Naive thymus-derived CD8-positive, alpha-beta T cell (primary cell): ENCODE results near the gene NEK4. TPM values are rescaled to one million over a fixed set of nuclear protein-coding genes. Genes with fewer than 3 reads are reported as not detected.
"Not testable (repeated sequence)": the region's sequence is repeated elsewhere in the genome, so short reads cannot be mapped to it uniquely, and the experiment has no call there.

ENCODE experiments used
- ATAC-seq, 2 donors: fragments of 150-1000 bp; cut with Tn5 transposase in 1 of 2; sonication (Bioruptor Pico), chemical (Tn5 transposase) in 1 of 2; 1 replicate in 1 of 2; 2 replicates in 1 of 2; pipeline ENCODE4 v1.10.0; 2021; ENCODE audit warnings: mild to moderate bottlenecking in 2 of 2, moderate library complexity in 2 of 2
- POLR2A ChIA-PET: fragments of 350-600 bp; sonication (Branson Sonifier 250); formaldehyde crosslinking; loops from one replicate; lab custom pipeline; 2021; ENCODE audit warnings: antibody characterized with exemption; lab: Charles Lee
- DNase-seq, 10 donors: peaks; one replicate each; pipeline versions ENCODE4 v3.0.0 to v3.0.0-alpha.2; 2020 to 2022
- H3K27ac Mint-ChIP-seq, 10 donors: one replicate each; pipeline ENCODE4 v1.8.0; 2020 to 2022; ENCODE audit warnings: mild to moderate bottlenecking in 10 of 10, mixed read lengths in 10 of 10, moderate library complexity in 4 of 10, inconsistent platforms in 1 of 10
- H3K27me3 Mint-ChIP-seq, 5 donors: one replicate each; pipeline ENCODE4 v1.8.0; 2021 to 2022; ENCODE audit warnings: mixed read lengths in 5 of 5
- H3K36me3 Mint-ChIP-seq, 3 donors: one replicate each; pipeline ENCODE4 v1.8.0; 2020 to 2022; ENCODE audit warnings: mixed read lengths in 3 of 3, mild to moderate bottlenecking in 2 of 3, inconsistent platforms in 1 of 3
- H3K4me1 Mint-ChIP-seq, 4 donors: one replicate each; pipeline ENCODE4 v1.8.0; 2021 to 2022; ENCODE audit warnings: mixed read lengths in 4 of 4
- H3K4me3 Mint-ChIP-seq, 10 donors: one replicate each; pipeline ENCODE4 v1.8.0; 2020 to 2022; ENCODE audit warnings: mild to moderate bottlenecking in 10 of 10, mixed read lengths in 10 of 10, moderate library complexity in 6 of 10, inconsistent platforms in 1 of 10
- H3K9me3 Mint-ChIP-seq, 9 donors: one replicate each; pipeline ENCODE4 v1.8.0; 2020 to 2022; ENCODE audit warnings: mixed read lengths in 9 of 9, mild to moderate bottlenecking in 3 of 9, inconsistent platforms in 1 of 9, moderate library complexity in 1 of 9
- polyA plus RNA-seq, 3 donors: library from polyadenylated mRNA; unstranded; fragments of 300-500 nt; fragmentation: Illumina TruSeq; gene quantifications; one replicate each; pipeline ENCODE4 v1.2.3, GENCODE V29; 2021
- total RNA-seq, 8 experiments: library from RNA in 2 of 8; stranded (reverse) in 2 of 8; gene quantifications; one replicate each; pipeline ENCODE4 v1.2.3 and lab custom pipeline; 2021 to 2026

NEK4 gene
- total and polyA plus RNA-seq, 5 experiments from 2014 or later: 6.2 to 25.3 (median 12.4) TPM

DNA sequence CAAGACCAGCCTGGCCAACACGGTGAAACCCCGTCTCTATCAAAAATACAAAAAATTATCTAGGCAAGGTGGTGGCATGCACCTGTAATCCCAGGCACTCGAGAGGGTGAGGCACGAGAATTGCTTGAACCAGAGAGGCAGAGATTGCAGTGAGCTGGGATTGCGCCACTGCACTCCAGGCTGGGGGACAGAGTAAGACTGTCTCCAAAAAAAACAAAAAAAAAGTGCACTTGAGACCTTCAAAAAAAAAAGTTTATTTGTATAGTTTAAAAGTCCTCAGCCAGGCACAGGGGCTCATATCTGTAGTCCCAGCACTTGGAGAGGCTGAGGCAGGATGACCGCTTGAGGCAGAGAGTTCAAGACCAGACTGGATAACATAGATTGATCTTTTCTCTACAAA, 87.1 kb downstream of the NEK4 start:
- peak overlapping the region in 3 of 10 donors; percentile 13 to 58 (median 38) for H3K4me3 Mint-ChIP-seq
- no peaks in the 10 kb centered on the region for H3K27me3 Mint-ChIP-seq
- peaks cover 5 to 56% (median 12%) of the 10 kb centered on the region in 3 donors for H3K36me3 Mint-ChIP-seq
- H3K9me3 Mint-ChIP-seq: no peaks in the 10 kb centered on the region
- no peak for ATAC-seq
- no peak for DNase-seq
- peak overlapping the region in 6 of 10 donors; percentile 28 to 97 (median 60) for H3K27ac Mint-ChIP-seq
- POLR2A ChIA-PET: interaction anchor here (0.6 kb wide), 1 partner anchor 271 kb away, joined by 4 read pairs; no protein-coding TSS in a partner anchor
- peaks cover 27 to 79% (median 61%) of the 10 kb centered on the region in 4 donors for H3K4me1 Mint-ChIP-seq

DNA sequence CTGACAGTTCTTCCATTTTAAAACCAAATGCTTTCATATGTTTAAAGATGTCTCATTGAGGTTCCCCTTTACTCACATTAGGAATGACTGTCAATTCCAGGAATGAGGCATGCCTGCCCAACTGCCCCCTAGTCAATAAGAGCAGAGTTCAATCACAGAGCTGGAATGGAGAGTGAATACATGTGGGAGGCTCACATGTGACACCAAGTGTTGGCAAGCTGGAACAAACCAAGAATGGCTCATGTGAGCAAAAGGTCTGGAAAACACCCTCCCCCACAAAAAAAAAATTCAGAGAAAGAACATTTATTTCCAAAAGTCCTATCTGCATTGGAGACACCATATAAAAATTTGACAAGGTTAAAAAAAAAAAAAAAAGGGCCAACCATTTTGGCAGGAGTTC, 88.7 kb downstream of the NEK4 start:
- H3K27me3 Mint-ChIP-seq: no peaks in the 10 kb centered on the region
- DNase-seq: no peak
- no peak for ATAC-seq
- peaks cover 5 to 56% (median 10%) of the 10 kb centered on the region in 3 donors for H3K36me3 Mint-ChIP-seq
- H3K27ac Mint-ChIP-seq: peak overlapping the region in 7 of 10 donors; percentile 3 to 61 (median 51)
- H3K4me1 Mint-ChIP-seq: peaks cover 27 to 66% (median 56%) of the 10 kb centered on the region in 4 donors
- peak overlapping the region in 2 of 10 donors; percentile 6 to 22 for H3K4me3 Mint-ChIP-seq
- POLR2A ChIA-PET: no interaction called here
- no peaks in the 10 kb centered on the region for H3K9me3 Mint-ChIP-seq

DNA sequence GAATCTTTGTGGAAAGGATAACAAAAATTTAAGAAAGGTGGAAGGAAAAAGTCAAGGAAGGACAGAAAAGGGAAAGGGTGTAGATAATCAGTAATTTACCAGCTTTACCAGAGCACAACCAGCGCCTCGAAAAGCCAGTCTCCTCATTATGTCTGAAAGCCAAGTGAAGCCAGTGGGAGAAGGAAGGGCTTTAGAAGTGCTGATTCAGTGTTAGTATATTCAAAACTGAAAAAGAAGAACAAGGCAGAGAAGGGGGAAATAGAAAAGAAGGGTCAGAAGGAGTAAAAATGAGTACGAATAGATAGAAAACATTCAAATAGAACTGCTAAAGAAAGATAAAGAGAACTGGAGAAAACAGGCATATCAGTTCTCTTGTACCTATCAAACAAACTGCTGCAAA, 89.1 kb downstream of the NEK4 start:
- Mint-ChIP-seq H3K4me3 (peak overlapping the region in 1 of 10 donors; percentile 43), H3K27ac (peak overlapping the region in 5 of 10 donors; percentile 3 to 61 (median 51)), H3K4me1 (peaks cover 25 to 62% (median 54%) of the 10 kb centered on the region in 4 donors), H3K9me3 (no peaks in the 10 kb centered on the region), H3K36me3 (peaks cover 5 to 58% (median 10%) of the 10 kb centered on the region in 3 donors), H3K27me3 (no peaks in the 10 kb centered on the region)
- ATAC-seq (no peak), DNase-seq (no peak)
- POLR2A ChIA-PET: interaction anchor here (0.6 kb wide), 1 partner anchor 267 kb away, joined by 4 read pairs; no protein-coding TSS in a partner anchor

DNA sequence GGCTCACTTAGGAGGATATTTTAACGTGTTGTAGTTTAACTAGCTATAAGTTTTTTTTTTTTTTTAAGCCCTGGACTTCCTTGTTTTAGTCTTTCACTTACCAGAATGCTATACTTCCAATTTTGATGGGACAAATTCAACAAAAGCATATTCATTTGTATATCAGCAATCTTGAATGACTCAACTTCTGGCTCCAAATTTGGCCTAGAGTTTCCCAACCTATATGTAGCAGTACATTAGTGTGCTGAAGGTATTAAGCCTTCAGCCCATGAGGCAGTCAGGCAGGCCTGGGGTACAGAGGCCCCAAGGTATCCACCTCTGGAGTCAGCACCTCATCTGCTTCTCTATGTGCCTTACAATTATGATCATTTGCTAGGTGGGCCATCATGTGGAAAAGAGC, 90.9 kb downstream of the NEK4 start:
- Mint-ChIP-seq H3K27me3 (no peaks in the 10 kb centered on the region), H3K36me3 (peaks cover 5 to 70% (median 15%) of the 10 kb centered on the region in 3 donors), H3K4me3 (no peak overlapping the region), H3K4me1 (peaks cover 23 to 53% (median 50%) of the 10 kb centered on the region in 4 donors), H3K9me3 (no peaks in the 10 kb centered on the region), H3K27ac (peak overlapping the region in 5 of 10 donors; percentile 12 to 86 (median 41))
- ATAC-seq (no peak), DNase-seq (no peak)
- POLR2A ChIA-PET: no interaction called here

DNA sequence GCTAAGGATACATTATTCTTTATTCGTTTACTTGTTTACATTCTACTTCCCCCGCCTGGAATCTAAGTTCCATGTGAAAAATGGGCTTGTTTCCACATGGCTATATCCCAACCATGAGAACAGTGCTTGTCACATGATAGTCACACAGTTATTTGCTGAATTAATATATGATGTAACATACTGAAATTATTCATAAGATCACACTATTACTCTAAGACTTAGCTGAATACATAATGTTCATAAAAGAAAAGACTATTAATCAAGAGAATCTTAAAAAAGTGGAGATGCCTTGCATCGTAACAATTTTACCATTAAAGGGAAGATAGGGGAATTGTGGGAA, 91.6 kb downstream of the NEK4 start:
- Mint-ChIP-seq H3K27me3 (no peaks in the 10 kb centered on the region), H3K9me3 (no peaks in the 10 kb centered on the region), H3K36me3 (peaks cover 5 to 74% (median 16%) of the 10 kb centered on the region in 3 donors), H3K4me3 (no peak overlapping the region), H3K4me1 (peaks cover 18 to 47% (median 43%) of the 10 kb centered on the region in 4 donors), H3K27ac (peak overlapping the region in 3 of 10 donors; percentile 34 to 74 (median 37))
- DNase-seq: no peak
- POLR2A ChIA-PET: no interaction called here
- no peak for ATAC-seq

DNA sequence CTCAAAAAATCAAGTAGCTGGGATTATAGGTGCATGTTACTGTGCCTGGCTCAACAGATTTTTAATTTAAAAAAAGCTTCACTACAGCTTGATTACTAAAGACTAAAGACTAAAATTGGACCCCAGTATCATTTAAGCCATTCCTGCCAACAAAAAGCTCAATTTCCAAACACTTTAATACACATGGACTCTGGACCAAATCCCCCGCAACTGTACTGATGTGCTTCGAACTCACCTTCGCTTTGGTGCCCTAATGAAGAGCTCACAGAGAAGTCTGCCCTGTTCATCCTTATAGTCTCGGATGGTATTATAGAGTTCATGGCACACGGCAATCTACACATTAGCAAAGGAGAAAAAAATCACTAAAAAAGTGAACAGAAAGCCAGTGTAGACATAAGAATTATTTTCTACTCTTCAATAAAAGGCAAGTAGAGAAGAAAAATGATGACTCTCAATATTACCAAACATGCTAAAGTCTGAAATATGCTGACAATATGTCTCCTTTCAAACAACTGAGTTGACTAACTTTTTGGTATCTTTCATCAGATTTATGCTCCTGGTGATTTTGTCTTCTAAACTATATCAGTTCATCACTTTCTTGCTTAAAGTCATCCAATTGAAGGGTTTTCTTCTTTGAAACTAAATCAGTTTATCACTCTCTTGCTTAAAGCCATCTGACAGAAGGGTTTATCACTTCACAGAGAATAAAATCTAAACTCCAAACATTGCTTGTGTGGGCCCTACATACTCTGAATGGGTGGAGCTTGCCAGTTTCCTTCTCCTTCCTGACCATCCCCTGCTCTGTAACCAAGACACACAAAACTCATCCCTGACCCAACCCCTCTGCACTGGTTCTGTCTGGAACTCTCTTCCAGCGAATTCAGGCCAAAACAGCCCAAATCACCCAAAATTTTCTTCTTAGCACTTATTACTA, 92.2 kb downstream of the NEK4 start:
- peaks cover 5 to 77% (median 16%) of the 10 kb centered on the region in 3 donors for H3K36me3 Mint-ChIP-seq
- ATAC-seq (no peak), DNase-seq (no peak)
- peak overlapping the region in 3 of 10 donors; percentile 5 to 74 (median 37) for H3K27ac Mint-ChIP-seq
- H3K9me3 Mint-ChIP-seq: no peaks in the 10 kb centered on the region
- H3K27me3 Mint-ChIP-seq: no peaks in the 10 kb centered on the region
- H3K4me1 Mint-ChIP-seq: peaks cover 18 to 45% (median 37%) of the 10 kb centered on the region in 4 donors
- POLR2A ChIA-PET: no interaction called here
- H3K4me3 Mint-ChIP-seq: no peak overlapping the region

DNA sequence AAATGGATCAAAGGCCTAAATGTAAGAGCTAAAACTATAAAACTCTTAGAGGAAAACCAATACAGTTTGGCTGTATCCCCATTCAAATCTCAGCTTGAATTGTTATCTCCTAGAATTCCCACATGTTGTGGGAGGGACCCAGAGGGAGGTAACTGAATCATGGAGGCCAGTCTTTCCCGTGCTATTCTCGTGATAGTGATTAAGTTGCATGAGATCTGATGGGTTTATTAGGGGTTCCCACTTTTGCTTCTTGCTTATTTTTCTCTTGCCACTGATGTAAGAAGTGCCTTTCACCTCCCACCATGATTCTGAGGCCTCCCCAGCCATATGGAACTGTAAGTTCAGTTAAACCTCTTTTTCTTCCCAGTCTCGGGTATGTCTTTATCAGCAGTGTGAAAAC, 94.5 kb downstream of the NEK4 start:
- H3K4me3 Mint-ChIP-seq, ATAC-seq, H3K27me3 Mint-ChIP-seq, DNase-seq, H3K9me3 Mint-ChIP-seq, POLR2A ChIA-PET: not testable (repeated sequence)
- Mint-ChIP-seq H3K27ac (peak overlapping the region in 2 of 10 donors; percentile 33 to 77), H3K36me3 (peaks cover 5 to 87% (median 24%) of the 10 kb centered on the region in 3 donors), H3K4me1 (peaks cover 12 to 42% (median 30%) of the 10 kb centered on the region in 4 donors)

DNA sequence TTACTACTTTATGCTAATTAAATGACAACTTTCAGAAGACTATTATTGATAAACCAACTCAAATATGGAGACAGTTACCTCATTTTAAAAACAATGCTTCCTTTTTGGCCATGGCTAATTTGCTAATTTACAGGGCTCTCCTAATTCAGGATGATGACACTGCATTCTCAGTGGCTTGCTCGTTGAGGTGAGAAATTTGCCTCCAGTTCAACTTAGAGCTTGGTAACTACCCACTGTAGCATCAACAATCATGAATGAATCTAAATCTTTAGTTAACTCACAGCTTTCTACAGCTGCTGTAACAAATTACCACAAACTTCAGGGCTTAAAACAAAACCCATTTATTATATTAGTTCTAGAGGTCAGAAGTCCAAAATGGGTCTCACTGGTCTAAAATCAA, 99.1 kb downstream of the NEK4 start:
- POLR2A ChIA-PET: interaction anchor here (0.6 kb wide), 1 partner anchor 959 kb away, joined by 5 read pairs; no protein-coding TSS in a partner anchor
- peaks cover 0 to 78% (median 18%) of the 10 kb centered on the region in 3 donors for H3K36me3 Mint-ChIP-seq
- no peaks in the 10 kb centered on the region for H3K27me3 Mint-ChIP-seq
- peak overlapping the region in 3 of 10 donors; percentile 5 to 83 (median 29) for H3K27ac Mint-ChIP-seq
- H3K4me1 Mint-ChIP-seq: peaks cover 12 to 28% (median 21%) of the 10 kb centered on the region in 4 donors
- DNase-seq (no peak), ATAC-seq (no peak)
- H3K4me3 Mint-ChIP-seq: no peak overlapping the region
- no peaks in the 10 kb centered on the region for H3K9me3 Mint-ChIP-seq

DNA sequence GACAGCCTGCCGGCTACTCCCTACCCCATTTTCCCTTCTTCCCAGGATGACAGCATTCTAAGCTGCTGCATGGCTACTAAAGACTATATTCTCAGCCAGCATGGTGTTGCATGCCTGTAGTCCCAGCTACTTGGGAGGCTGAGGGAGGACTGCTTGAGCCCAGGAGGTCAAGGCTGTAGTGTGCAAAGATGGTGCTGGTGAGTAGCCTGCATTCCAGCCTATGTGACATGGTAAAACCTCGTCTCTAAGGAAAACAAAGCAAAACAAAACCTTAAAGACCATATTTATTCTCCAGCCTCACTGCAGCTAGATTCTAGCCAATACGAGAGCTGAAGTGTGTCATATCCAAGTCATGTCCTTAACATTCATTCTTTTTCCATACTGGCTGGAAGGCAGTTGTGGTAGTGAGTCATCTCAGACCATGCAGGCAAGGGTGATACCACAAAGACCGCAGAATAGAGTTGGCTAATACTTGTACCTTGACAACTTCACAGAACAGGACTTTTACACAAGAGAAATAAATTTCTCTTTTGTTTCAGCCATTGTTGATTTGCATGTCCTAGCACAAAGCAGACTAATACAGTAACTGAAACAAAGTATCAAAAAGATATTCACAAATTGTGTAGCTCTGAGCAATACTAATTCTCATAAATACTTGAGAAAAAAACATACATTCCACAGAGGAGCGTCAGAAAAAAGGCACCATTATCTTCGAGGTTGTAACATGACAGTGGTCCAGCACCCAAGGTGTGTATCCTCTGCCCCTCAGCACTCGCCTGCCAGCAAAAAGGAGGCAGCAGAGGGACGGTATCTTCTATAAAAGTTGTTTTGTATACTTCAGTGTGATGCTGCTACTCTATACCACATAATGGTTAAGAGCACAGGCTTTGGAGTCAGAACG, 99.9 kb downstream of the NEK4 start:
- H3K27me3 Mint-ChIP-seq: no peaks in the 10 kb centered on the region
- H3K27ac Mint-ChIP-seq: peak overlapping the region in 7 of 10 donors; percentile 10 to 83 (median 62)
- peak overlapping the region in 2 of 10 donors; percentile 5 to 15 for H3K4me3 Mint-ChIP-seq
- POLR2A ChIA-PET: interaction anchor here (1.1 kb wide), 1 partner anchor 20 kb away, joined by 3 read pairs; no protein-coding TSS in a partner anchor
- no peaks in the 10 kb centered on the region for H3K9me3 Mint-ChIP-seq
- ATAC-seq (peak in 1 of 2 donors; percentile 20), DNase-seq (no peak)
- peaks cover 10 to 28% (median 19%) of the 10 kb centered on the region in 4 donors for H3K4me1 Mint-ChIP-seq
- H3K36me3 Mint-ChIP-seq: peaks cover 0 to 78% (median 18%) of the 10 kb centered on the region in 3 donors

DNA sequence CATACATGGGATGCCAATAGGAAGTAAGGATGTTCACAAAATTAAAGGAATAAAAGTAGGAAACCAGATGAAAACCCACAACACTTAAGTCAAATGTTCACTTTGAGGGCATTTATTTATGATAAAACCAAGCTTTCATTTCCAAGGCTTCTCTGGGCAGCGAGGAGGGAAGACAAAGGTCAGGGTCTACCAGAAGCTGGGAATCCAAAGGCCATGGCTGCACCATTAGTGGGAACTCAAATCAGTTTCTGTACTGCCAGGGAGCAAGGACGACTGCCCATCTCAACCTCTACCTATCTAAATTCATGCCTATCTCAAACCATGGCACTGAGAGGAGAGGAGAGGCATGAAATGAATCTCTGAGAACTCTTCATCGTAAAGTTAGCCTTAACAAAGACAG, 107.6 kb downstream of the NEK4 start:
- H3K9me3 Mint-ChIP-seq: no peaks in the 10 kb centered on the region
- no peak overlapping the region for H3K4me3 Mint-ChIP-seq
- ATAC-seq: no peak
- H3K4me1 Mint-ChIP-seq: peaks cover 0 to 3% (median 0%) of the 10 kb centered on the region in 4 donors
- no peak for DNase-seq
- H3K27me3 Mint-ChIP-seq: no peaks in the 10 kb centered on the region
- POLR2A ChIA-PET: interaction anchor here (0.7 kb wide), 1 partner anchor 118 kb away, joined by 3 read pairs; no protein-coding TSS in a partner anchor
- peak overlapping the region in 2 of 10 donors; percentile 51 to 84 for H3K27ac Mint-ChIP-seq
- peaks cover 4 to 85% (median 25%) of the 10 kb centered on the region in 3 donors for H3K36me3 Mint-ChIP-seq

DNA sequence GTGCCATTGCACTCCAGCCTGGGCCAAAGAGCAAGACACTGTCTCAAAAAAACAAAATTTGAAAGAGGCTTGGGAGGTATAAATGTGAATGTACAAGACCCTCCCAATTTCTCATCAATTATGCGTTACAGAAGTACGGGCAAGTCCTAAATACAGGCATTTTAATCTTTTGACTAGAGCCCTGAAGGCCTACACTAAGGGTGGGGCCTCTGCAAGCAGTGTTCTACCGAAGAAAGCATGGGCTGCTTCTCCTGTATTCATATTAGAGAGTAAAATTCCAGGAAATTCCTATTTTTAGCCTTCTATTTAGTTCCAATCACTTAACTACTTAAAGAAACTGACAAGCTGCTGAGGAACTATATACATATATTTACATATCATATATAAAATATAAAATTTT, 110.7 kb downstream of the NEK4 start:
- ATAC-seq (no peak), DNase-seq (no peak)
- peaks cover 11 to 89% (median 26%) of the 10 kb centered on the region in 3 donors for H3K36me3 Mint-ChIP-seq
- H3K9me3 Mint-ChIP-seq: no peaks in the 10 kb centered on the region
- H3K27ac Mint-ChIP-seq: peak overlapping the region in 1 of 10 donors; percentile 56
- H3K27me3 Mint-ChIP-seq: no peaks in the 10 kb centered on the region
- no peak overlapping the region for H3K4me3 Mint-ChIP-seq
- H3K4me1 Mint-ChIP-seq: peaks cover 0 to 3% (median 1%) of the 10 kb centered on the region in 4 donors
- POLR2A ChIA-PET: interaction anchor here (0.5 kb wide), 1 partner anchor 18 kb away, joined by 3 read pairs; no protein-coding TSS in a partner anchor
